Breast epithelium (tissue), 4 donors: ENCODE results near the gene RRM2. TPM values are rescaled to one million over a fixed set of nuclear protein-coding genes. Genes with fewer than 3 reads are reported as not detected.

ENCODE experiments used
- DNase-seq, 2 donors: peaks; one replicate each; pipeline ENCODE4 v3.0.0-alpha.2; 2019; ENCODE audit warnings: low spot score in 2 of 2
- H3K27ac ChIP-seq, 2 donors: fragments of 200-600 bp; sonication (generic) in 1 of 2; one replicate each; pipeline ENCODE4 v1.5.1; 2016 to 2019; ENCODE audit warnings: mild to moderate bottlenecking in 1 of 2
- H3K27me3 ChIP-seq, 2 donors: fragments of 200-600 bp; sonication (generic) in 1 of 2; one replicate each; pipeline versions ENCODE4 v1.5.1 to v1.6.0; 2017 to 2019; ENCODE audit warnings: control low read depth in 1 of 2, mild to moderate bottlenecking in 1 of 2
- H3K36me3 ChIP-seq: fragments of 200-600 bp; one replicate; pipeline ENCODE4 v1.5.1; 2019
- H3K4me1 ChIP-seq, 2 donors: fragments of 200-600 bp; sonication (generic); one replicate each; pipeline ENCODE4 v1.5.1; 2016 to 2019; ENCODE audit warnings: control low read depth in 1 of 2
- H3K4me3 ChIP-seq, 3 donors: fragments of 200-600 bp; sonication (generic); 1 replicate in 2 of 3; 2 replicates in 1 of 3; pipeline ENCODE4 v1.5.1; 2016 to 2019; ENCODE audit warnings: mild to moderate bottlenecking in 3 of 3, moderate library complexity in 2 of 3
- H3K9me3 ChIP-seq, 2 donors: fragments of 200-600 bp; sonication (generic) in 1 of 2; one replicate each; pipeline ENCODE4 v1.5.1; 2016 to 2019; ENCODE audit warnings: control low read depth in 1 of 2
- CTCF ChIP-seq, 3 donors: fragments of 450-650 bp; IDR thresholded peaks; one replicate each; pipeline ENCODE4 v1.5.1; 2016 to 2017; ENCODE audit warnings: antibody characterized with exemption in 3 of 3, mild to moderate bottlenecking in 3 of 3, moderate library complexity in 3 of 3
- POLR2A ChIP-seq: fragments of 450-650 bp; IDR thresholded peaks from one replicate; pipeline ENCODE4 v1.6.1; 2016; ENCODE audit warnings: antibody characterized with exemption, mild to moderate bottlenecking, moderate library complexity
- POLR2AphosphoS5 ChIP-seq, 3 donors: sonication (generic); formaldehyde crosslinking; IDR thresholded peaks; one replicate each; pipeline ENCODE4 v1.6.1; 2017; ENCODE audit warnings: antibody characterized with exemption in 3 of 3
- intact Hi-C: fragments of 100-400 bp; cut with DNase I; formaldehyde crosslinking; loops from one replicate; pipeline ENCODE4 v1.15.1; 2023; ENCODE audit warnings: low total_unique reads
- total RNA-seq, 3 donors: library from RNA; depleted of rRNA; stranded (reverse); fragments of >200 nt; gene quantifications; one replicate each; pipeline ENCODE4 v1.1.0, GENCODE V29; 2016

RRM2 gene
- total RNA-seq, 3 donors from 2014 or later, result 0.98 to 2.6 (median 1.6) TPM

- no peak overlapping the region for H3K4me3 ChIP-seq
- H3K27ac ChIP-seq, result no peak overlapping the region
- TF ChIP-seq POLR2A (no peak), CTCF (IDR thresholded peaks at IDR 0.05) (no peak), POLR2AphosphoS5 (IDR thresholded peaks at IDR 0.05) (no peak)
- no peaks in the 10 kb centered on the region for H3K9me3 ChIP-seq
- no peaks in the 10 kb centered on the region for H3K4me1 ChIP-seq
- H3K36me3 ChIP-seq, result no peaks in the 10 kb centered on the region
- DNase-seq, result no peak
- H3K27me3 ChIP-seq, result no peaks in the 10 kb centered on the region
- intact Hi-C loops, result no loop called here
Measured at GRCh38 chr2:10169581-10169980, 47.0 kb downstream of the RRM2 start.

GRCh38 chr2:10170256-10170655 lies 47.7 kb downstream of the RRM2 start:
- Histone ChIP-seq H3K4me3 (no peak overlapping the region), H3K4me1 (no peaks in the 10 kb centered on the region), H3K9me3 (no peaks in the 10 kb centered on the region), H3K27ac (no peak overlapping the region), H3K27me3 (no peaks in the 10 kb centered on the region), H3K36me3 (no peaks in the 10 kb centered on the region)
- intact Hi-C loops, result no loop called here
- no peak for DNase-seq
- TF ChIP-seq POLR2A (no peak), CTCF (IDR thresholded peaks at IDR 0.05) (no peak), POLR2AphosphoS5 (IDR thresholded peaks at IDR 0.05) (no peak)

- TF ChIP-seq CTCF (IDR thresholded peaks at IDR 0.05) (no peak), POLR2A (no peak), POLR2AphosphoS5 (IDR thresholded peaks at IDR 0.05) (no peak)
- H3K4me3 ChIP-seq, result no peak overlapping the region
- H3K36me3 ChIP-seq, result no peaks in the 10 kb centered on the region
- H3K9me3 ChIP-seq, result no peaks in the 10 kb centered on the region
- no peak overlapping the region for H3K27ac ChIP-seq
- intact Hi-C loops, result no loop called here
- H3K4me1 ChIP-seq, result no peaks in the 10 kb centered on the region
- DNase-seq, result no peak
- no peaks in the 10 kb centered on the region for H3K27me3 ChIP-seq
Measured at GRCh38 chr2:10171006-10171800, 48.7 kb downstream of the RRM2 start.

DNA sequence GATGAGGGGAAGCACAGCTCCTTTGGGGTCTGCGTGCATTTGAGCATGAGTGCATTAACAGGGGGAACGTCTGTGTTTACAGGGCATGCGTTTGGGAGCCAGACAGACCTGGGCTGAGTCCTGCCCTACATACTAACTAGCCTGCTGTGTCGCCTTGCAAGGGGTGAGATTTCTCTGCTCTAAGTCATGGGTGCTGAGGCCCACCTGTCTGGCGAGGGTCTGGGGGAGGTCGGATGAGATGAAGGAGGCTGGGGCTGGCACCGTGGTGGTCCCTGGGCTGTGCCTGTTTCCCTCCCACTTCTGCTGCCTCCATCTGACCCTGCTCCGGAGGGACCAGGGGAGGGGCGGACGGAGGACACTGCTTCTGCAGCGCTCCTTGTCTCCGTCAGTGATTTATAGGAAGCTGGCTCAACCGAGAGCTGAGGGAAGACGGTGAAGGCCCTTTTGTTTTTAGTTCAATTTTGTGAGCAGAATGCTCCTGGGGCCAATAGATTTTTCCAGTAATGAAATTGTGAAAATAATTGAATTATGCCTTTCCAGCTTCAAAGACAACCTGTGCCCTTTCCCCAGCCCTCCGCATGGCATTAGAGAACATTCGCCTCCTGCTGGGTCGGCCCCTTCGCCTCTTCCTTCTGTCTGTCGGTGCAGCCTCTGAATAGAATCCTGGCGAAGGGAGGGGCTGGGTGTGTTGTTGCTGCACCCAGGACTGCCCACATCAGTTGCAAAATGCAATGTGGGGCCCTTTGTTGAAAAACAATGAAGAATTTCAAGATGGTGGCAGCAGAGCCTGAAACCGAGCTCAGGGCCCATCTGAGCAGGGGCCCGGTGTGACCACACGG lies 49.7 kb downstream of the RRM2 start:
- Histone ChIP-seq H3K9me3 (no peaks in the 10 kb centered on the region), H3K4me1 (no peaks in the 10 kb centered on the region), H3K27ac (no peak overlapping the region), H3K27me3 (no peaks in the 10 kb centered on the region), H3K36me3 (no peaks in the 10 kb centered on the region), H3K4me3 (no peak overlapping the region)
- TF ChIP-seq POLR2AphosphoS5 (IDR thresholded peaks at IDR 0.05) (no peak), POLR2A (no peak), CTCF (IDR thresholded peaks at IDR 0.05) (no peak)
- DNase-seq, result no peak
- intact Hi-C loops, result no loop called here
